DMS79 treated with DMSO at 0.1 percent for 48 hours (cell line): ENCODE results near the gene PRRC2A.
A peak's percentile ranks its signal among the peaks of the same experiment; 100 is the strongest.

Experiments used
- DNase-seq: peaks from one replicate; lab custom pipeline; 2025; lab: John Stamatoyannopoulos, UW

Gene PRRC2A

DNA sequence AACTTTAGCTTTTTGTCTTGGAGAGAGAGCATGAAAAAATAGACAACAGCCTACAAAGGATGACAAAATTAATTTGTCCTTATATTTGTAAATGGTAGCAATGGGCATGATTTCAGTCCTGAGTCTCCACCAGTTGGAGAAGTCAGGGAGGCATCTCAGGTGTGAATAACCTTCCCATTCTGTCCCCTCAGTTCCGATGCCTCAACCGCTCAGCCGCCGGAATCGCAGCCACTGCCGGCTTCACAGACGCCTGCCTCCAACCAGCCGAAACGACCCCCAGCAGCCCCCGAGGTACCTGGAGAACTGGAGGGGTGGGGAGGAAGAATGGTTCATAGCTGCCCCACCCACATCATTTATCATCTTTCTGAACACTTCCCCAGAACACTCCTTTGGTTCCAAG, 3.6 kb downstream of the PRRC2A start:
- DNase-seq, result no peak

DNA sequence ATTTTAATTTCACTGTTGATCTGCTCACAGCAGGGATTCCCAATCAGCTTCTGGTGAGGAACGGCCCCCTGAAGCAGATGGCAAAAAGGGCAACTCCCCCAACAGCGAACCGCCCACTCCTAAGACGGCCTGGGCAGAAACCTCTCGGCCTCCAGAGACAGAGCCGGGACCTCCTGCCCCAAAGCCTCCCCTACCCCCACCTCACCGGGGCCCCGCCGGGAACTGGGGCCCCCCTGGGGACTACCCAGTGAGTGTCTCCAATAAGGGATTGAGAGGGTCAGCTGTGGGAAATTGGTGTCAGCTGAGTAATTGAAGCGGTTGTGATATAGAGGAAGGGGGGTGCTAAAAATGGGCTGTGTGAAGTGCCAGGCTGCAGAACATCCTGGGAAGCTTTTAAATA, 6.4 kb downstream of the PRRC2A start:
- no peak for DNase-seq

DNA sequence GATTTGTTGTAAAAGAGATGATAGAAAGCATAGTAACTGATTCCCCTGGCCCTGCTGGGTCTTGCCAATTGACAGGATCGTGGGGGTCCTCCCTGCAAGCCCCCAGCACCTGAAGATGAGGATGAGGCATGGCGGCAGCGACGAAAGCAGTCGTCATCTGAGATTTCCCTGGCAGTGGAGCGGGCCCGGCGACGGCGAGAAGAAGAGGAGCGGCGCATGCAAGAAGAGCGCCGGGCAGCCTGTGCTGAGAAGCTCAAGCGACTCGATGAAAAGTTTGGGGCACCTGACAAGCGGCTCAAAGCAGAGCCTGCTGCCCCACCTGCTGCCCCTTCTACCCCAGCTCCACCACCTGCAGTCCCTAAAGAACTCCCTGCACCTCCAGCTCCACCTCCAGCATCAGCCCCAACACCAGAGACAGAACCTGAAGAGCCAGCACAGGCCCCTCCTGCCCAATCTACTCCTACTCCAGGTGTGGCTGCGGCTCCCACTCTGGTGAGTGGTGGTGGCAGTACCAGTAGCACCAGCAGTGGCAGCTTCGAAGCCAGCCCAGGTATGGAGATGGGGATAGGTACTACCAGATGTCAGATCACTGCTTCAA, 7.3 kb downstream of the PRRC2A start:
- DNase-seq, result no peak

DNA sequence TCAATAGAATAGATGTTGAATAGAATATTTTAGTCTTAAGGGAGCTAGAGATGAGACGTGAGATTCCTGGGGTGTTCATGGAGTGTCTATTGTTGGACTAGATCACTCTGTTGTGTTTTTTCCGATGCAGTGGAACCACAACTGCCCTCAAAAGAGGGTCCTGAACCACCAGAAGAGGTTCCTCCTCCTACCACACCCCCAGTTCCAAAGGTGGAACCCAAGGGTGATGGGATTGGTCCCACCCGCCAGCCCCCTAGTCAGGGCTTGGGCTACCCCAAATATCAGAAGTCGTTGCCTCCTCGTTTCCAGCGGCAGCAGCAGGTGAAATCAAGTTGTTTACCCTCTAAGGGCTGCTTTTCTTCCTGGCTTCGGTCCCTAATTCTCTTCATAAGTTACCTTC, 8.5 kb downstream of the PRRC2A start:
- DNase-seq, result no peak

DNA sequence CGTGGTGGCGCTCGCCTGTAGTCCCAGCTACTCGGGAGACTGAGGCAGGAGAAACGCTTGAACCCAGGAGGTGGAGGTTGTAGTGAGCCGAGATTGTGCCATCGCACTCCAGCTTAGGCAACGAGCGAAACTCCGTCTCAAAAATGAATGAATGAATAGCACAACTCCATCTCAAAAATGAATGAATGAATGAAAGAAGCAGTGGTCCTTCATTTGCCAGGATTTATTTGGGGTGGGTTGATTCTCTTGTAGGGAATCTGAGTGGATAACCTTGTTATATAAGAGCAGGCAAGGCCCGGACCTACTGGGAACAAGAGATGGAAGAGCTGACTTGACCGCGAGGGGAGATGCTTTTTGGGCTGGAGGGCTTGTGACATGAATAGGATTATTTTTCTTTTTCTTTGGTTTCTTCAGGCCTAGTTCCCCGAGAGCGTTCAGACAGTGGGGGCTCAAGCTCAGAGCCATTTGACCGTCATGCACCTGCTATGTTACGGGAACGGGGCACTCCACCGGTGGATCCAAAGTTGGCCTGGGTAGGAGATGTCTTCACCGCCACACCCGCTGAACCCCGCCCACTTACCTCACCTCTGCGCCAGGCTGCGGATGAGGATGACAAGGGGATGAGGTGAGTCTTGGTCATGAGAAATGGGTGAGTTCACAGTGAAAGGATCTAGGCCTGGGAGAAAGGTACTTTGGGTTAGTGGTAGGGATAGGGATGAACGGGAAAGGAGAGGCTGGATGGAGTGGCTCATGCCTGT, 9.8 kb downstream of the PRRC2A start:
- no peak for DNase-seq

DNA sequence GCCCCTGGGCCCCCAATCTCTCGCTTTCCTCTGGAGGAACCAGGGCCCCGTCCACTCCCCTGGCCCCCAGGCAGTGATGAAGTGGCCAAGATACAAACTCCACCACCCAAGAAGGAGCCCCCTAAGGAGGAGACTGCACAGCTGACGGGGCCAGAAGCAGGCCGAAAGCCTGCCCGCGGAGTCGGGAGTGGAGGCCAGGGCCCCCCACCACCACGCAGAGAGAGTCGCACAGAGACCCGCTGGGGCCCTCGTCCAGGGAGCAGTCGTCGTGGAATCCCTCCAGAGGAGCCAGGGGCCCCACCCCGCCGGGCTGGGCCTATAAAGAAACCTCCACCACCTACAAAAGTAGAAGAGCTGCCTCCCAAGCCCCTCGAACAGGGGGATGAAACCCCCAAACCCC, 10.7 kb downstream of the PRRC2A start:
- no peak for DNase-seq

DNA sequence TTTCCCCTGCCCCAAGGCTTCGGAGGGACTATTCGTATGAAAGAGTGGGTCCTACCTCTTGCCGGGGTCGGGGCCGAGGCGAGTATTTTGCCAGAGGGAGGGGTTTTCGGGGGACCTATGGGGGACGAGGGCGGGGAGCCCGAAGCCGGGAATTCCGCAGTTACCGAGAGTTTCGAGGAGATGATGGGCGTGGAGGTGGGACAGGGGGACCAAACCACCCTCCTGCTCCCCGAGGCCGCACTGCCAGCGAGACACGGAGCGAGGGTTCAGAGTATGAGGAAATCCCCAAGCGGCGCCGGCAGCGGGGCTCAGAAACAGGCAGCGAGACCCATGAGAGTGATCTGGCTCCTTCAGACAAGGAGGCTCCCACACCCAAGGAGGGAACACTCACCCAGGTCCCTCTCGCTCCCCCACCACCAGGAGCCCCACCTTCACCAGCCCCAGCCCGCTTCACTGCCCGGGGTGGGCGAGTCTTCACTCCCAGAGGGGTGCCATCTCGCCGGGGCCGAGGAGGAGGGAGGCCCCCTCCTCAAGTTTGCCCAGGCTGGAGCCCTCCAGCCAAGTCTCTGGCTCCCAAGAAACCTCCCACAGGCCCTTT, 11.3 kb downstream of the PRRC2A start:
- DNase-seq, result no peak

DNA sequence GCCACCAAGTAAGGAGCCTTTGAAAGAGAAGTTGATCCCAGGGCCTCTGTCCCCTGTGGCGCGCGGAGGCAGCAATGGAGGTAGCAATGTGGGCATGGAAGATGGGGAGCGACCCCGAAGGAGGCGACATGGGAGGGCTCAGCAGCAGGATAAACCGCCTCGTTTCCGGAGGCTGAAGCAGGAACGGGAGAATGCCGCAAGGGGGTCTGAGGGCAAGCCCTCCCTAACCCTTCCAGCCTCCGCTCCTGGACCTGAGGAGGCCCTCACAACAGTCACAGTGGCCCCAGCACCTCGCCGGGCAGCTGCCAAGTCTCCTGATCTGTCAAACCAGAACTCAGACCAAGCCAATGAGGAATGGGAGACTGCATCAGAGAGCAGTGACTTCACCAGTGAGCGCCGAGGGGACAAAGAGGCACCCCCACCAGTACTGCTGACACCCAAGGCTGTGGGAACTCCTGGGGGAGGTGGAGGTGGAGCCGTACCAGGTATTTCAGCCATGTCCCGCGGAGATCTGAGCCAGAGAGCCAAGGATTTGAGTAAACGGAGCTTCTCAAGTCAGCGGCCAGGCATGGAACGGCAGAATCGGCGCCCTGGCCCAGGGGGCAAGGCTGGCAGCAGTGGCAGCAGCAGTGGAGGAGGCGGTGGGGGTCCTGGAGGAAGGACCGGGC, 11.9 kb downstream of the PRRC2A start:
- DNase-seq, result no peak

DNA sequence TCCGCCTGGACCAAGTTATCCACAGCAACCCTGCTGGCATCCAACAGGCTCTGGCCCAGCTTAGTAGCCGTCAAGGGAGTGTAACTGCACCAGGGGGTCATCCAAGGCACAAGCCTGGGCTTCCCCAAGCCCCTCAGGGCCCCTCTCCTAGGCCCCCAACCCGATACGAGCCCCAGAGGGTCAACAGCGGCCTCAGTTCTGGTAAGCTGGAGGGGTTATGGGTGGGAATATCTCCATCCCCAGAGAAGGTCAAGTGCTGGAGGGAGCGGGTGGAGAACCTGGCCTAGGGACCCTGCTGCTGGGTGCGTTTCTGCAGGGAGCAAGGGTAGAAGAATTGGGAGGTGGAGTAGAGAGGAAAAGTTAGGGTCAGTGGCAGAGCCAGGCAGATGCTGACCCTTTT, 12.9 kb downstream of the PRRC2A start:
- DNase-seq, result no peak

DNA sequence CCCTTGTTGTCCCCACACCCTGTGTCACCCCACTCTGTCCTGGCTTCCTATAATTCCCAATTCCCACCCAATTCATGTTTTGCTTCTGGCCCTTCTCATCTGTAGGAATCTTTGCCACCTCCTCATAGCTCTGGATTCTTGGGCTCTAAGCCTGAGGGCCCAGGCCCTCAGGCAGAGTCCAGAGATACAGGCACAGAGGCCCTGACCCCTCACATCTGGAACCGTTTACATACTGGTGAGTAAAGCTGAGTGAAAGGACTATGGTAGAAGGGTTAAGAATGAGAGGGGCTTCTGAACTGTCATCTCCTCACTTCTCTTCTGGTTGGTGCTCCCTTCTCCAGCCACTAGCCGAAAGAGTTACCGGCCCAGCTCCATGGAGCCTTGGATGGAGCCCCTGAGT, 13.6 kb downstream of the PRRC2A start:
- DNase-seq, result no peak

DNA sequence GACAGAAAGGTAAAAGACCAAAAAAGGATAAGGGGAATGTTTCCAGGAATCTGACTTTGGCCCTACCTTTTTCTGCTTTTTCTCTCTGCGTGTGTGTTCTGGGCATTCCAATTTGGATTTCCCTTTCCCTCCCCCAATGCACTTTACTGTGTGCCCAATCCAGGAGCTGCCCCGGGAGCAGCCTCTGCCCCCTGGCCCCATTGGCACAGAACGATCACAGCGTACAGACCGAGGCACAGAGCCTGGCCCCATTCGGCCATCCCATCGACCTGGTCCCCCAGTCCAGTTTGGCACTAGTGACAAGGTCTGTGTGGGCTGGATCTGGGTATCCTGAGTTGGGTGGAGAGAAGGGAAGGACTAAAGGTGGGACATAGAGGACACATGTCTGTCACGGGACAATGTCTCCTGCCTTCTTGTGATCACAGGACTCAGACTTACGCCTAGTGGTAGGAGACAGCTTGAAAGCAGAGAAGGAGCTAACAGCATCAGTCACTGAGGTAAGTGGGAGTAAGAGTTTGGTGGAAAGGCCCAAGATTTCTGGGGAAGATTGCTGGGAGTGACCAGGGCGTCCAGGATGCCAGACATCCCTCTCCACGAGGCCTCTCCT, 14.6 kb downstream of the PRRC2A start:
- no peak for DNase-seq

DNA sequence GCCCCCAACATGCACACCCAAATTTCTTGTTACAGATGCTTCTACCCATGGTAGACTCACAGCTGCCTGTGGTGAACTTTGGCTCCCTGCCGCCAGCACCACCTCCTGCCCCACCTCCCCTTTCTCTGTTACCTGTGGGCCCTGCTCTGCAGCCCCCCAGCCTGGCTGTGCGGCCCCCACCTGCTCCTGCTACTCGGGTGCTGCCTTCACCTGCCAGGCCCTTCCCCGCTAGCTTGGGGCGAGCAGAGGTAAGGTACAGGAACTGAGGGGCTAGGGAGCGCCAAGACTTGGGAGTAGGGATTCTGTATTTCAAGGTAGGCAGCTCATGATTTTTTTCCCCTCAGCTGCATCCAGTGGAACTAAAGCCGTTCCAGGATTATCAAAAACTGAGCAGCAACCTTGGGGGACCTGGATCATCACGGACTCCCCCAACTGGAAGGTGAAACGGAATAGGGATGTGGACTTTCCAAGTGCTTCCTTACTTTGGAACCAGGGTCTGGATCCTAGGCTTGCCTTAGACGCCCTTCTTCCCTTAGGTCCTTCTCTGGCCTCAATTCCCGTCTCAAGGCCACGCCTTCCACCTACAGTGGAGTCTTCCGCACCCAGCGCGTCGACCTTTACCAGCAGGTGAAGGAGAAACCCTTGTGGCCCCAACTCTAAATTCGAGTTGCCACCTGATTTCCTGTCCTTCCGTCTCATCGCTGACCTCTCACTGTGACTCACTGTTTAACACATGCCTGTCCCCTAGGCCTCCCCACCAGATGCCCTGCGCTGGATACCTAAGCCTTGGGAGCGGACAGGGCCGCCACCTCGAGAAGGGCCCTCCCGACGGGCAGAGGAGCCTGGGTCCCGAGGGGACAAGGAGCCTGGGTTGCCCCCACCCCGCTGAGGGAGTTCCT, 16.4 kb downstream of the PRRC2A start:
- no peak for DNase-seq

DNA sequence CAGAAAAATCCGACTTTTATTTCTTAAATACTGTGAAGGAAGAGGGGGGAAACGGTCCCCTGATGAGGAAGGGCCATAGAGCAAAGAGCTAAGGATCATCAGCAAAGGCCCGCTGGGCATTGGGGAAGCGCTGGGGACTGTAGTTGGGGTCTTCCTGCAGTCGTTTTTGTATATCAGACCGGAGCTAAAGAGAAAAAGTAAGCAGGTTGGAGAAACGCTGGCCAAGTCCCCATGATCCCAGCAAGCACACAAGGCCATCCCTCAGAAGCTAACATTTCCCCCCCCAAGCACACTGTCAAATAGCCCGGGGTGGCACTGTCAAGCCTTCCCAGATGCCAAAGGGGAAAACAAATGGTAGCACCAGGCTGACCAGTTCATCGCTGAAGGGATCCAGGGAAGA, 18.5 kb downstream of the PRRC2A start:
- DNase-seq, result no peak

DNA sequence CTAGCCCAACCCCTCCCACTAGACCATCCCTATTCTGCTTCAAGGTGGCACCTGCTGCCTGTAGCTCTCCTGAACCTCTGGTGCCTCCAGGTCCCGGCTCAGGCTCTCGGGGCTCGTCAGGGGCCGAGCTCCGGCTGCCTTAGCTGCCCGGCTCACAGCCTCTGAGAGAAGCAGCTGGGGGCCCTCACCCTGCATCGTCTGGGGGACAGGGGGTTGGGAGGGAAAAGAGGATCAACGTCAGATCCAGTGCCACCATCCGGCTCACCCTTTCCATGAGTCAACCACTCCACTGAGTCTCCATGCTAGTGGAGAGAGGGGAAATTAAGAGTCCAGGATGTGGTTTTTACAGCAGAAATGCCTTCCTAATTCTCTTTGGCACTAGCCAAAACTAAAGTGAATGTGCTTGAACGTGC, 18.9 kb downstream of the PRRC2A start:
- no peak for DNase-seq

DNA sequence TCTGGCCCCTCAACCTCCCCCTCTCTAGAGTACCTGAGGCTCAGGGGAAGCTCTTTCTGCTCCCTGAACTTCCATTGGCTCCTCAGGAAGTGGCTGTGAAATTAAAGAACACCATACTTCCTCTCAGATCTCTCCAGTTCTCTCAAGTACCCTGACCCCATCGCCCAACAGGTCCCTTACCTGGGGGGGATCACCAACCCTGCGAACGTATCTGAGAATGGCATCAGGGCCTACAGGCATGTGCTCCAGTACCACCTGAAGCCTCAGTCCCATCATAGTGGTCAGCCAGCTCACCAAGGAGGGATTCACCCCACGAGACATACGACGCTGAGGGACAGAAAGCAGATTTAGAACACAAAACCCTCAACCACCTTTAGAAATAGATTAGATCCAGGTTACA, 20.1 kb downstream of the PRRC2A start:
- DNase-seq, result no peak

DNA sequence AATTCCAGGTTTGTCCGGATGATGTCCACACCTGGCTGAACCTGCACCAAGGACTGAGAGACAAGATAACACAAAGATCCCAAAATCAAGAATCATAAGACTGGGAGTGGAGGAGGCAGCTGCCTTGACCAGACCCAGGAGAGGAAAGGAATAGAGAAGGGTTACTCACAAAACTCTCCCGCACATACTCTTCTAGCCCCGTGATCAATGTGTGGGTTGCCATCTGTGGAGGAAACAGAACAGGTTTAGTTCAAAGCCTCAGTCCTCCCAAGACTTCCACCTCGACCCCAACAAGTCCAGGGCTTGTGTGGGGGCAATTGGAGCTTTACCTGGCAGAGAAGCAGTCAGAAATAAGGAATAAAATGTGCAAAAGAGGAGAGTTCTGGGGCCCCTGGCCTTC, 20.9 kb downstream of the PRRC2A start:
- no peak for DNase-seq

DNA sequence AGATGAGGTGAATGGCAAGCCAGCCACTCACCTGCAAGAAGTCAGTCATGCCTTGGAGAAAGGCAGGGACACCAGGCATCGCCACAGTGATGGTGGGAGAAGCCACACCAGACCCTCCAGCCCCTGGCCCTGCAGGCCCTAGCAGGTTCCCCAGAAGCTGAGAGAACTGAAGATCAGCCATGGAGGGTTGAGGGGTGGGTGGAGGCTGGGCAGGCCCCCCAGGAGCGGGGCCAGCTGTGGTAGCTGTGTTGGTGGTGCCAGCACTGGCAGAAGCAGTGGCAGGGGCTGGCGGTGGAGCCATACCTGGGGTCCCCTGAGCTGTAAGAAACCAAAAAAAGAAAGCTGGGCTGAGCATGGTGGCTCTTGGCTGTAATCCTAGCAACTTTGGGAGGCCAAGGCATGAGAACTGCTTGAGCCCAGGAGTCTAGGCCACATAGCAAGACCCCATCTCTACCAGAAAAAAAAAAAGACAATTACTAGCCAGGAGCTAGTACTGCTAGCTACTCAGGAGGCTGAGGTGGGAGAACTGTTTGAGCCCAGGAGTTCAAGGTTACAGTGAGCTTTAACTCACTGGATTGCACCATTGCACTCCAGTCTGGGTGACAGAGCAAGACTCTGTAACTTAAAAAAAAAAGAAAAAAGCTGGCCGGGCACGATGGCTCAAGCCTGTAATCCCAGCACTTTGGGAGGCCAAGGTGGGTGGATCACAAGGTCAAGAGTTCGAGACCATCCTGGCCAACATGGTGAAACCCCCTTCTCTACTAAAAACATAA, 22.5 kb downstream of the PRRC2A start:
- DNase-seq, result no peak

DNA sequence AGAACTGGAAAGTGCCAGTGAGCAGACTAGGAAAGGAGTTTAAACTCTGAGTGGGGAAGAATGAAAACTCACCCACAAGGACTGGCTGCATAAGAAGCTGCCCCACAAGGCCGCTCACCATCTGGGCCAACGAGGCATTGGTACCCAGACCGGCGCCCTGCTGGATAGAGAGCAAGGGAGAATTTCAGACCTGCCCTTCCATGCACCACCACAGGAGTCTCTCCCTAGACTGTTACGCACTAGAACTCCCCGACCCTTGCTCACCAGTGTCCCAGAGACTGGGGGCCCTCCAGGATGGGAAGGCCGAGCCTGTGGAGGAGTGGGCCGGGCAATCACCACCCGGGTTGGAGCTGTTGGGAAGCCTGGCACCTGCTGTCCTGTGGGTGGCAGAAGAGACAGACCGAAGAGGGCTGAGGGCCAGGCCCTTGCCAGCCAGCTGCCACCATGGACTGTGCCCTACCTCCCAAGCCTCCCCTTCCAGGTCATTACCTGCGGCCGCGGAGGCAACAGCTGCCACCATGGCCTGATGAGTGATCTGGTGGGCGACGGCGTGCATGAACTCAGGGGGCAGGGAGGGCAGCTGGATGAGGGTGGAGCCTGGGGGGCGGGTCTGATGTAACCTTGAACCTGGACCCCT, 23.4 kb downstream of the PRRC2A start:
- no peak for DNase-seq

DNA sequence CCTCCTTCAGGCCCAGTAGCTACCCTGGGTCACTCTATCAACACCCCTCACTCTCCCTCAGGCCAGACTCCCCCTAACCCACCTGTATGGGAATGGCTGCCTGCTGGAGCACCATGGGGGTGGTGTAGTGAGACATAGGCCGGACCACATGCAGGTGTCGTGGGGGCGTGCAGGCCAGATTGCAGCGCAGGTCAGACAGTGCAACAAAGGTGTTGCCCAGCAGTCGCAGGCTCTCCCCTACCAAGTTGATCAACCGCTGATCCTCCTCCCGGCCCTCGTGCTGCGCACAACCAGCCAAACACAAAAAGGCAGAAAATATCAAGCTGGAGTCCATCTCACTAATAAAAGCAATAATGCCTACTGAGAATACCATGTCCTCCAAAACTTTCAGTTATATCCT, 24.8 kb downstream of the PRRC2A start:
- DNase-seq, result no peak

DNA sequence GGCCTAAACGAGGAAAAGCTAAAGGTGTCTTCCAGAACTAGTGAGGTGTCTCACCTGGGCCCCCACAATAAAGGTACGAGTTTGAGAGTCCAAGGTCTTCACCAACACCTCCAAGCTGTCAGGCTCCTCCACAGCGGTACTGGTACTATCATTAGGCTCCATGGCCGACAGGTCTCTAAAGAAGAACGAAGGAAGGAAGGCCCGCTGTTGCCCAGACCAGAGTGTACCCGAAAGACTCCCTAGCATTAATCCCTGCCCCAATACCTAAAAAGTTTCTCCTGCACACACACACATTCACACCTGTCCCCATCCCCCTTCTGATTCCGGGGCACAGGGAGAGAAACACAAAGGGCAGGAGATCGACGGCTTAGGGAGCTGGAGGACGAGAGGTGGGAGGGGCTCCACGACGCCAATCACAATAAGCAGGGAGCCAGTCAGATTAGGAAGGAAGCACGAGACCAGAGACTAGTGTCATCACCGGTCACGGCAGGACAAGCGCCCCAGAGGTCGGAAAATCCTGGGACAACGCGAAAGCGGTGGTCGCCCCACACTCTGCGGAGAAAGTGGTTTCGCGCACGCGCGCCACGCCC, 31.2 kb downstream of the PRRC2A start:
- DNase-seq, result peak; percentile 69
